GM21515 (cell line): ENCODE results near the gene TTLL9.

Experiments
- ATAC-seq: cut with Tn5 transposase; IDR thresholded peaks from one replicate; pipeline ENCODE4 v1.9.1; 2021; ENCODE audit not compliant: unreplicated experiment

Gene TTLL9

GRCh38 chr20:31939661-31940060 is 69.2 kb downstream of the TTLL9 start:
- ATAC-seq = no peak

- ATAC-seq = no peak
Measured at GRCh38 chr20:31943052-31943471, 72.6 kb downstream of the TTLL9 start.

- no peak for ATAC-seq
Measured at GRCh38 chr20:31945319-31945718, 74.9 kb downstream of the TTLL9 start.

- ATAC-seq = no peak
Measured at GRCh38 chr20:31945785-31946184, 75.4 kb downstream of the TTLL9 start.

GRCh38 chr20:31948008-31948407 is 77.6 kb downstream of the TTLL9 start:
- ATAC-seq = no peak

GRCh38 chr20:31949877-31950646 is 79.6 kb downstream of the TTLL9 start:
- no peak for ATAC-seq

- no peak for ATAC-seq
Measured at GRCh38 chr20:31951203-31951529, 80.7 kb downstream of the TTLL9 start.

GRCh38 chr20:31951530-31952453 is 81.4 kb downstream of the TTLL9 start, which contains the start of gene PDRG1:
Gene PDRG1, minus strand, starts transcription at chr20:31952046. Its CDS starts 85 bp downstream, at chr20:31951961.
- peak; percentile 89 for ATAC-seq

GRCh38 chr20:31953556-31954148 is 83.2 kb downstream of the TTLL9 start:
- no peak for ATAC-seq

- no peak for ATAC-seq
Measured at GRCh38 chr20:31954500-31954899, 84.1 kb downstream of the TTLL9 start.

GRCh38 chr20:31956556-31957526 is 86.4 kb downstream of the TTLL9 start:
- no peak for ATAC-seq

GRCh38 chr20:31962761-31963160 is 92.3 kb downstream of the TTLL9 start:
- no peak for ATAC-seq

- ATAC-seq = no peak
Measured at GRCh38 chr20:31963889-31964288, 93.5 kb downstream of the TTLL9 start.

GRCh38 chr20:31966991-31967655 is 96.7 kb downstream of the TTLL9 start:
- ATAC-seq = no peak

- no peak for ATAC-seq
Measured at GRCh38 chr20:31967830-31968249, 97.4 kb downstream of the TTLL9 start, which contains the start of gene XKR7. Gene XKR7, plus strand, starts transcription at chr20:31968151. Its CDS starts 25 bp downstream, at chr20:31968176.

- ATAC-seq = no peak
Measured at GRCh38 chr20:31968291-31969126, 98.1 kb downstream of the TTLL9 start.

- no peak for ATAC-seq
Measured at GRCh38 chr20:31969991-31970390, 99.6 kb downstream of the TTLL9 start.

- no peak for ATAC-seq
Measured at GRCh38 chr20:31972471-31973021, 102.1 kb downstream of the TTLL9 start.

GRCh38 chr20:31974296-31974695 is 103.9 kb downstream of the TTLL9 start:
- ATAC-seq = no peak
